ENCODE measurements around the gene FAM90A26.
"Not testable (repeated sequence)": the region's sequence is repeated elsewhere in the genome, so short reads cannot be mapped to it uniquely, and the experiment has no call there.

FAM90A26 gene

GRCh38 chr4:9160046-9160445 is 10.2 kb upstream of the FAM90A26 start:
- not testable (repeated sequence) for DNase-seq

GRCh38 chr4:9165990-9166389 is 4.2 kb upstream of the FAM90A26 start:
- not testable (repeated sequence) for DNase-seq

DNA sequence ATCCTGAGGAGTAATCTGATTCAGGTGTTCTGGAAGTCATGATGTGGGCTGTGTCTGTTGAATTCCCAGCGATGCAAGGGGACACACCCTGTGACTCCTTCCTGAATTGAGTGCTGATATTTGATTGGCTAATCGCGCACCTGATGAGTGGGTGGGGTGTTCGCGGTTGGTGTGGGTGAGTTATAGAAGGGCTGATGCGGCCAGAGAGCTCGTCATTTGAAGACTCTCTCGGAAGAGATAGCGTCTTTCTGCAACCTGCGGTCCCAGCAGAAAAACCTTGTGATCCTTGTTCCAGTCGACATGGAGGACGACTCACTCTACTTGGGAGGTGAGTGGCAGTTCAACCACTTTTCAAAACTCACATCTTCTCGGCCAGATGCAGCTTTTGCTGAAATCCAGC is 40.1 kb downstream of the FAM90A26 start, which contains the start of gene USP17L10:
TSS of gene USP17L10 (plus strand) at position 301 of the 400 bp plus-strand sequence. CDS start at position 301, 0 bp downstream.
- not testable (repeated sequence) for DNase-seq

- not testable (repeated sequence) for DNase-seq
Observed at GRCh38 chr4:9214701-9215100, 44.5 kb downstream of the FAM90A26 start.

DNA sequence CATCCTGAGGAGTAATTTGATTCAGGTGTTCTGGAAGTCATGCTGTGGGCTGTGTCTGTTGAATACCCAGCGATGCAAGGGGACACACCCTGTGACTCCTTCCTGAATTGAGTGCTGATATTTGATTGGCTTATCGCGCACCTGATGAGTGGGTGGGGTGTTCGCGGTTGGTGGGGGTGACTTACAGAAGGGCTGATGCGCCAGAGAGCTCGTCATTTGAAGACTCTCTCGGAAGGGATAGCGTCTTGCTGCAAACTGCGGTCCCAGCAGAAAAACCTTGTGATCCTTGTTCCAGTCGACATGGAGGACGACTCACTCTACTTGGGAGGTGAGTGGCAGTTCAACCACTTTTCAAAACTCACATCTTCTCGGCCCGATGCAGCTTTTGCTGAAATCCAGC is 44.9 kb downstream of the FAM90A26 start, which contains the start of gene USP17L11:
TSS of gene USP17L11 (plus strand) at position 301 of the 400 bp plus-strand sequence. CDS start at position 301, 0 bp downstream.
- not testable (repeated sequence) for DNase-seq

DNA sequence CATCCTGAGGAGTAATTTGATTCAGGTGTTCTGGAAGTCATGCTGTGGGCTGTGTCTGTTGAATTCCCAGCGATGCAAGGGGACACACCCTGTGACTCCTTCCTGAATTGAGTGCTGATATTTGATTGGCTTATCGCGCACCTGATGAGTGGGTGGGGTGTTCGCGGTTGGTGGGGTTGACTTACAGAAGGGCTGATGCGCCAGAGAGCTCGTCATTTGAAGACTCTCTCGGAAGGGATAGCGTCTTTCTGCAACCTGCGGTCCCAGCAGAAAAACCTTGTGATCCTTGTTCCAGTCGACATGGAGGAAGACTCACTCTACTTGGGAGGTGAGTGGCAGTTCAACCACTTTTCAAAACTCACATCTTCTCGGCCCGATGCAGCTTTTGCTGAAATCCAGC is 49.6 kb downstream of the FAM90A26 start, which contains the start of gene USP17L12:
TSS of gene USP17L12 (plus strand) at position 301 of the 400 bp plus-strand sequence. CDS start at position 301, 0 bp downstream.
- not testable (repeated sequence) for DNase-seq

- not testable (repeated sequence) for DNase-seq
Observed at GRCh38 chr4:9224596-9224995, 54.4 kb downstream of the FAM90A26 start, which contains the start of gene USP17L13. USP17L13 (plus strand) TSS chr4:9224896; CDS start chr4:9224896, 0 bp downstream.

All from cerebellar nuclear complex (tissue), 1 donor.